Thoracic aorta (tissue), 2 donors: ENCODE data around the gene ZFX. TPM values are rescaled to one million over a fixed set of nuclear protein-coding genes. Genes with fewer than 3 reads are reported as not detected.

Experiments
- ATAC-seq: fragments of 150-250 bp; one replicate; pipeline ENCODE4 v1.8.0; 2017; ENCODE audit warnings: low read depth; ENCODE audit not compliant: insufficient number of reproducible peaks, low FRiP score
- DNase-seq: peaks from one replicate; pipeline ENCODE4 v3.0.0-alpha.2; 2020; ENCODE audit warnings: low spot score
- H3K27ac ChIP-seq, 2 donors: fragments of 200-600 bp; sonication (generic); 1 replicate in 1 of 2; 2 replicates in 1 of 2; pipeline ENCODE4 v1.5.1; 2016; ENCODE audit warnings: mild to moderate bottlenecking in 2 of 2, moderate library complexity in 2 of 2
- H3K27me3 ChIP-seq: fragments of 200-600 bp; sonication (generic); replicated peaks from 2 replicates; pipeline ENCODE4 v1.6.0; 2016; ENCODE audit warnings: mild to moderate bottlenecking; ENCODE audit not compliant: insufficient read depth
- H3K36me3 ChIP-seq: fragments of 200-600 bp; sonication (generic); one replicate; pipeline ENCODE4 v1.5.1; 2016
- H3K4me1 ChIP-seq, 2 donors: fragments of 200-600 bp; sonication (generic); 1 replicate in 1 of 2; 2 replicates in 1 of 2; pipeline versions ENCODE4 v1.5.1 to v1.6.0; 2016; ENCODE audit warnings: low read depth in 2 of 2, mild to moderate bottlenecking in 1 of 2; ENCODE audit not compliant: control insufficient read depth in 1 of 2
- H3K4me3 ChIP-seq: fragments of 200-600 bp; sonication (generic); 2 replicates; pipeline ENCODE4 v1.5.1; 2016; ENCODE audit warnings: mild to moderate bottlenecking
- H3K9me3 ChIP-seq: fragments of 200-600 bp; sonication (generic); 2 replicates; pipeline ENCODE4 v1.5.1; 2016
- CTCF ChIP-seq: fragments of 200-600 bp; sonication (generic); IDR thresholded peaks from one replicate; pipeline ENCODE4 v1.5.1; 2019; ENCODE audit warnings: antibody characterized with exemption
- total RNA-seq, 2 donors: library from RNA; depleted of rRNA; stranded (reverse); fragments of >200 nt; gene quantifications; one replicate each; pipeline versions ENCODE4 v1.1.0 to v1.2.3, GENCODE V29; 2016

The ZFX gene
- 10 to 100 TPM; 38.4 to 39.7 TPM for total RNA-seq

DNA sequence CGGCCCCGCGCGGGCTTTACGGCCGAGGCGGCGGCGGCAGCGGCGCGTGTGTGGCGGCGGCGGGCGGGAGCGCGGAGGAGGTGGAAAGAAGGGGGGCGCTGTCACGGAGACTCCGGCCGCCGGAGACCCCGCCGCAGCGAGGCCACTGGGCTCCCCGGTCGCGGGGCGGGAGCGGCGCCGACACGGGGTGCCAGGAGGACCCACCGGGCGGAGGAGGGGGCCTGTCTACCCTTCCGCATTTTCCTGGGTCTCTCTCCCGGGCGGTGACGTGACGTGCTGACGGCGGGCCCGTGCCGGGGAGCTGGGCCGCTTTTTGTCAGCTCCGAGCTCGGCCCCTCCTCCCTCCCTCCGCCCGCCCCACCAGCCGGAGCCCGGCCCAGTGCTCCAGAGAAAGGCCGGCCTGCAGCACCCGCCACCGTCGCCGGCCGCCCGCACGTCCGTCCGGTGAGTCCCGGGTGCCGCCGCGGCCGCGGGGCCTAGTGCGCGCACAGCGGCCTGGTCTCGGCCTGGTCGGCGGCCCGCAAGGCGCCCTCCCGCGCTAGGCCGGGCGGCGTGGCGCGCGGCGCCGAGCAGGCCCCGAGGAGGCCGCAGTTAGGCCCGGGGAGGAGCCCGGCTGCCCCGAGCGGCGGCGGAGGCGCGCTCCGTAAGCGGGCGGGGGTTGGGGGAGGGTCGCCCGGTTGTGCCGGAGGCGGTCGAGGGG lies at the start of gene ZFX:
TSS of gene ZFX (plus strand) at position 379 of the 700 bp plus-strand sequence. CDS start 23,014 bp downstream, outside the sequence.
- DNase-seq (no peak), ATAC-seq (peak; percentile 43)
- Histone ChIP-seq H3K4me1 (peaks cover 6 to 39% of the 10 kb centered on the region in 2 donors), H3K9me3 (no peaks in the 10 kb centered on the region), H3K4me3 (peak within 1 kb of the TSS; percentile 85), H3K36me3 (no peaks in the 10 kb centered on the region), H3K27ac (peak within 1 kb of the TSS; percentile 93 to 95), H3K27me3 (no peaks in the 10 kb centered on the region)
- no peak for TF ChIP-seq CTCF

DNA sequence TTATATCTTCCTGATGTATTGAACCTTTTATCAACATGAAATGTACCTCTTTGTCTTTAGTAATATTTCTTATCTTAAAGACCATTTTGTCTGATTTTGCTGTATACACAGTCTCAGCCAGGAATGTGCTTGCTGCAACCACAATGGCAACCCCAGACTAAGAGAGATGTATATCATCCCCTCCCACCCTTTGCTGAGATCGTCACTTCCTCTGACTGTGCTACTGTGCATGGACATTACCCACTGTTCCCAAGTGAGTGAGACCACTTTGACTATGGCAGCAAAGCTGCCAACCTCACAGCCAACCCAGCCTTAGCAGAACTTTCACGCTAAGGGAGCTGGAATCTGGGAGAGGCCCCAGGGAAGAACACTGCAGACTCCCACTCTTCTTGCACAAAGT lies 48.8 kb upstream of the ZFX start:
- no peak overlapping the region for H3K4me3 ChIP-seq
- no peak for TF ChIP-seq CTCF
- H3K27ac ChIP-seq: no peak overlapping the region
- no peaks in the 10 kb centered on the region for H3K27me3 ChIP-seq
- H3K9me3 ChIP-seq: no peaks in the 10 kb centered on the region
- no peaks in the 10 kb centered on the region for H3K4me1 ChIP-seq
- no peaks in the 10 kb centered on the region for H3K36me3 ChIP-seq
- ATAC-seq (no peak), DNase-seq (no peak)

DNA sequence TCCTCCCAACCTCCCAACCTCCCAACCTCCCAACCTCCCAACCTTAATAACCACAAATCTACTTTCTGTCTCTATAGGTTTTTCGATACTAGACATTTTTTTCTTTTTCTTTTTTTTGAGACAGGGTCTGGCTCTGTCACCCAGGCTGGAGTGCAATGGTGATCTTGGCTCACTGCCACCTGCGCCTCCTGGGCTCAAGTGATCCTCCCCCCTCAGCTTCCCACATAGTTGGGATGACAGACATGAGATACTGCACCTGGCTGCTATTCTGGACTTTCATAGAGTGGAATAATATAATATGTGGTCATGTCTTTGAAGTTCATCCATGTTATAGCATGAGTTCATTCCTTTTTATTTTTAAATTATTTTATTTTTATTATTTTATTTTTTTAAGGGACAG lies 39.5 kb upstream of the ZFX start:
- TF ChIP-seq CTCF: no peak
- H3K27me3 ChIP-seq: no peaks in the 10 kb centered on the region
- DNase-seq (no peak), ATAC-seq (no peak)
- H3K4me1 ChIP-seq: no peaks in the 10 kb centered on the region
- H3K36me3 ChIP-seq: no peaks in the 10 kb centered on the region
- H3K27ac ChIP-seq: no peak overlapping the region
- no peaks in the 10 kb centered on the region for H3K9me3 ChIP-seq
- H3K4me3 ChIP-seq: no peak overlapping the region

DNA sequence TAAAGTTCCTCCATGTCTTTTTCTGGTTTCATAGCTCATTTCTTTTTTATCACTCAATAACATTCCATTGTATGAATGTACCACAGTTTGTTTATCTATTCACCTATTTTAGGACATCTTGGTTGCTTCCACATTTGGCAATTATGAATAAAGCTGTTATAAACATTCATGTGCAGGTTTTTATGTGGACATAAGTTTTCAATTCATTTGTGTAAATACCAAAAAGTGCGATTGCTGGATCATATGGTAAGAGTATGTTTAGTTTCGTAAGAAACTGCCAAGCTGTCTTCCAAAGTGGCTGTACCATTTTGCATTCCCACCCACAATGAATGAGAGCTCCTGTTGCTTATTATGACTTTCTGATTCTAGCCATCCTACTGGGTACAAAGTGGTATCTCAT lies 36.3 kb upstream of the ZFX start:
- no peaks in the 10 kb centered on the region for H3K9me3 ChIP-seq
- DNase-seq (no peak), ATAC-seq (no peak)
- H3K4me3 ChIP-seq: no peak overlapping the region
- H3K36me3 ChIP-seq: no peaks in the 10 kb centered on the region
- TF ChIP-seq CTCF: no peak
- no peaks in the 10 kb centered on the region for H3K4me1 ChIP-seq
- H3K27ac ChIP-seq: no peak overlapping the region
- no peaks in the 10 kb centered on the region for H3K27me3 ChIP-seq

DNA sequence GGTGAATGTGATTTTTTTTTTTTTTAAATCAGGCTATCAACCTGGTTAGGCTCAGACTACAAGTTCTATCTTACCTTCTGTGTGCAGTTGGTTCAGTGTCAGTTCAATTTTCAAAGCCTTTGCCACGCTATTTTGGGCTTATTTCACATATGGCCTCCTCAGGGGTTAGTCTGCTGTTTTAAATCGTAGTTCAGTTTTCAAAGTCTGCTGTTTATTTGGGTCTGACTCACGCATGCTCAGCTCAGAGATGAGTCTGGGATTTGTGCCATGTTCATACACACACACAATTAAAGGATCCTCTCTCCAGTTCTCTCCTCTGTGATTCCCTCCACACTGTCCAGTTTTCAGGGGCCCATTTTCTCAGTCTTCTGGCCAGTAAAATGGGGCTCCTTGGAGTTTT lies 32.3 kb upstream of the ZFX start:
- H3K4me1 ChIP-seq: no peaks in the 10 kb centered on the region
- no peaks in the 10 kb centered on the region for H3K36me3 ChIP-seq
- no peak overlapping the region for H3K27ac ChIP-seq
- no peak for ATAC-seq
- H3K27me3 ChIP-seq: no peaks in the 10 kb centered on the region
- no peak overlapping the region for H3K4me3 ChIP-seq
- DNase-seq: no peak
- H3K9me3 ChIP-seq: no peaks in the 10 kb centered on the region
- TF ChIP-seq CTCF: no peak
